Gastroesophageal sphincter (tissue), 3 donors: ENCODE data around the gene RAB27B.

ENCODE experiments used
- EP300 ChIP-seq: sonication (generic); formaldehyde crosslinking; IDR thresholded peaks from one replicate; pipeline ENCODE4 v1.6.1; 2017; ENCODE audit warnings: antibody characterized with exemption, mild to moderate bottlenecking
- POLR2A ChIP-seq, 2 donors: fragments of 450-650 bp; IDR thresholded peaks; one replicate each; pipeline ENCODE4 v1.6.1; 2017; ENCODE audit warnings: antibody characterized with exemption in 2 of 2, mild to moderate bottlenecking in 2 of 2, moderate library complexity in 1 of 2
- POLR2AphosphoS5 ChIP-seq: sonication (generic); formaldehyde crosslinking; IDR thresholded peaks from one replicate; pipeline ENCODE4 v1.6.1; 2017; ENCODE audit warnings: antibody characterized with exemption
- TF ChIP-seq, protein P1 (sequence below), 4 experiments: fragments of 200-600 bp in 2 of 4; fragments of 450-650 bp in 2 of 4; sonication (generic) in 1 of 4; IDR thresholded peaks; one replicate each; pipeline ENCODE4 v1.5.1; 2017 to 2019; ENCODE audit warnings: antibody characterized with exemption in 4 of 4, mild to moderate bottlenecking in 2 of 4, moderate library complexity in 2 of 4

- TF ChIP-seq, protein P1, sequence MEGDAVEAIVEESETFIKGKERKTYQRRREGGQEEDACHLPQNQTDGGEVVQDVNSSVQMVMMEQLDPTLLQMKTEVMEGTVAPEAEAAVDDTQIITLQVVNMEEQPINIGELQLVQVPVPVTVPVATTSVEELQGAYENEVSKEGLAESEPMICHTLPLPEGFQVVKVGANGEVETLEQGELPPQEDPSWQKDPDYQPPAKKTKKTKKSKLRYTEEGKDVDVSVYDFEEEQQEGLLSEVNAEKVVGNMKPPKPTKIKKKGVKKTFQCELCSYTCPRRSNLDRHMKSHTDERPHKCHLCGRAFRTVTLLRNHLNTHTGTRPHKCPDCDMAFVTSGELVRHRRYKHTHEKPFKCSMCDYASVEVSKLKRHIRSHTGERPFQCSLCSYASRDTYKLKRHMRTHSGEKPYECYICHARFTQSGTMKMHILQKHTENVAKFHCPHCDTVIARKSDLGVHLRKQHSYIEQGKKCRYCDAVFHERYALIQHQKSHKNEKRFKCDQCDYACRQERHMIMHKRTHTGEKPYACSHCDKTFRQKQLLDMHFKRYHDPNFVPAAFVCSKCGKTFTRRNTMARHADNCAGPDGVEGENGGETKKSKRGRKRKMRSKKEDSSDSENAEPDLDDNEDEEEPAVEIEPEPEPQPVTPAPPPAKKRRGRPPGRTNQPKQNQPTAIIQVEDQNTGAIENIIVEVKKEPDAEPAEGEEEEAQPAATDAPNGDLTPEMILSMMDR (IDR thresholded peaks at IDR 0.05), result no peak
- TF ChIP-seq POLR2A (IDR thresholded peaks at IDR 0.05) (no peak), POLR2AphosphoS5 (no peak), EP300 (no peak)
These were observed 51.4 kb downstream of the RAB27B start for GRCh38 chr18:54879691-54880090.
